Sigmoid colon (tissue), 7 donors: Measurements from ENCODE around the gene INTS4. TPM values are rescaled to one million over a fixed set of nuclear protein-coding genes. Genes with fewer than 3 reads are reported as not detected.
"Not testable (repeated sequence)": the region's sequence is repeated elsewhere in the genome, so short reads cannot be mapped to it uniquely, and the experiment has no call there.

Experiments
- DNase-seq: peaks from one replicate; pipeline ENCODE4 v3.0.0-alpha.2; 2019
- H3K27ac ChIP-seq, 4 donors: fragments of 200-600 bp; sonication (generic); one replicate each; pipeline ENCODE4 v1.5.1; 2016 to 2019; ENCODE audit warnings: mild to moderate bottlenecking in 1 of 4
- H3K27me3 ChIP-seq, 3 donors: fragments of 200-600 bp; sonication (generic); one replicate each; pipeline ENCODE4 v1.5.1; 2019; ENCODE audit warnings: mild to moderate bottlenecking in 1 of 3
- H3K36me3 ChIP-seq, 4 donors: fragments of 200-600 bp; sonication (generic); one replicate each; pipeline ENCODE4 v1.5.1; 2016 to 2019
- H3K4me1 ChIP-seq, 4 donors: fragments of 200-600 bp; sonication (generic); one replicate each; pipeline ENCODE4 v1.5.1; 2017 to 2019
- H3K4me3 ChIP-seq, 4 donors: fragments of 200-600 bp; sonication (generic); one replicate each; pipeline ENCODE4 v1.5.1; 2017 to 2019; ENCODE audit warnings: mild to moderate bottlenecking in 2 of 4, moderate library complexity in 1 of 4
- H3K9me3 ChIP-seq, 4 donors: fragments of 200-600 bp in 3 of 4; sonication (generic) in 3 of 4; one replicate each; pipeline versions ENCODE4 v1.5.1 to v1.6.1; 2013 to 2019
- EP300 ChIP-seq, 4 donors: sonication (generic); formaldehyde crosslinking; IDR thresholded peaks; one replicate each; pipeline ENCODE4 v1.6.1; 2017; ENCODE audit warnings: antibody characterized with exemption in 4 of 4
- POLR2A ChIP-seq, 2 donors: fragments of 450-650 bp; IDR thresholded peaks; one replicate each; pipeline ENCODE4 v1.6.1; 2016; ENCODE audit warnings: antibody characterized with exemption in 2 of 2, mild to moderate bottlenecking in 2 of 2, moderate library complexity in 2 of 2
- POLR2AphosphoS5 ChIP-seq, 4 donors: sonication (generic); formaldehyde crosslinking; IDR thresholded peaks; one replicate each; pipeline ENCODE4 v1.6.1; 2017; ENCODE audit warnings: antibody characterized with exemption in 4 of 4
- WGBS, 2 donors: extraction: QIAGEN DNeasy Blood & Tissue Kit; methylation state at CpG; one replicate each; pipeline ENCODE4 v1.1.7; 2013; 5-methylcytosine and 5-hydroxymethylcytosine counted together
- intact Hi-C: fragments of 100-400 bp; cut with DNase I; formaldehyde crosslinking; loops from one replicate; pipeline ENCODE4 v1.15.1; 2023
- polyA plus RNA-seq, 3 donors: library from polyadenylated mRNA; stranded (reverse); fragments of 200-250 nt; gene quantifications; one replicate each; pipeline ENCODE4 v1.2.3, GENCODE V29; 2013
- total RNA-seq, 4 donors: library from RNA; depleted of rRNA; stranded (reverse); fragments of >200 nt; gene quantifications; one replicate each; pipeline ENCODE4 v1.1.0, GENCODE V29; 2016
- TF ChIP-seq, protein P1 (sequence below), 4 experiments: fragments of 450-650 bp in 3 of 4; fragments of 200-600 bp in 1 of 4; IDR thresholded peaks; one replicate each; pipeline ENCODE4 v1.5.1; 2016 to 2019; ENCODE audit warnings: antibody characterized with exemption in 4 of 4, mild to moderate bottlenecking in 3 of 4, moderate library complexity in 2 of 4
- donor health status: healthy with polysubstance abuse.
- donor health status: Bipolar disorder and iron deficiency.
- donor health status: healthy.

Gene INTS4
- total and polyA plus RNA-seq, 7 donors: 11.1 to 32.1 (median 26.3) TPM

DNA sequence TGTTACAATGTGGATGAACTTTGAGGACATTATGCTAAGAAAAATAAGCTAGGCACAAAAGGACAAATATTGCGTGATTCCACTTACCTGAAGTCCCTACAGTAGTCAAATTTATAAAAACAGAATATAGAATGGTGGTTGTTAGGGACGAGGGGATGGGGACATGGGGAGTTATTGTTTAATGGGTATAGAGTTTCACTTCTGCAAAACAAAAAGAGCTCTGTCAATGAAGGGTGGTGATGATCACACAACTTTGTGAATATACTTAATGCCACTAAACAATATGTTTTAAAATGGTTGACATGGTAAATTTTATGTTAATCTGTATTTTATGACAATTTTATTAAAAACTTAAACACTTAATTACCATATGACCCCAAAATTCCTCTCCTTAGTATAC lies 26.1 kb downstream of the INTS4 start:
- intact Hi-C loops: no loop called here
- WGBS, 2 donors: 77 to 94% methylated on average over 2 of the region's 2 CpGs
- H3K36me3 ChIP-seq: peaks cover 0 to 21% (median 4%) of the 10 kb centered on the region in 4 donors
- H3K9me3 ChIP-seq: no peaks in the 10 kb centered on the region
- no peak for TF ChIP-seq POLR2A (IDR thresholded peaks at IDR 0.05)
- no peak for TF ChIP-seq POLR2AphosphoS5 (IDR thresholded peaks at IDR 0.05)
- no peak for TF ChIP-seq EP300 (IDR thresholded peaks at IDR 0.05)
- TF ChIP-seq, protein P1, sequence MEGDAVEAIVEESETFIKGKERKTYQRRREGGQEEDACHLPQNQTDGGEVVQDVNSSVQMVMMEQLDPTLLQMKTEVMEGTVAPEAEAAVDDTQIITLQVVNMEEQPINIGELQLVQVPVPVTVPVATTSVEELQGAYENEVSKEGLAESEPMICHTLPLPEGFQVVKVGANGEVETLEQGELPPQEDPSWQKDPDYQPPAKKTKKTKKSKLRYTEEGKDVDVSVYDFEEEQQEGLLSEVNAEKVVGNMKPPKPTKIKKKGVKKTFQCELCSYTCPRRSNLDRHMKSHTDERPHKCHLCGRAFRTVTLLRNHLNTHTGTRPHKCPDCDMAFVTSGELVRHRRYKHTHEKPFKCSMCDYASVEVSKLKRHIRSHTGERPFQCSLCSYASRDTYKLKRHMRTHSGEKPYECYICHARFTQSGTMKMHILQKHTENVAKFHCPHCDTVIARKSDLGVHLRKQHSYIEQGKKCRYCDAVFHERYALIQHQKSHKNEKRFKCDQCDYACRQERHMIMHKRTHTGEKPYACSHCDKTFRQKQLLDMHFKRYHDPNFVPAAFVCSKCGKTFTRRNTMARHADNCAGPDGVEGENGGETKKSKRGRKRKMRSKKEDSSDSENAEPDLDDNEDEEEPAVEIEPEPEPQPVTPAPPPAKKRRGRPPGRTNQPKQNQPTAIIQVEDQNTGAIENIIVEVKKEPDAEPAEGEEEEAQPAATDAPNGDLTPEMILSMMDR (IDR thresholded peaks at IDR 0.05): no peak
- DNase-seq: no peak
- H3K4me3 ChIP-seq: no peak overlapping the region
- H3K27ac ChIP-seq: no peak overlapping the region
- no peaks in the 10 kb centered on the region for H3K27me3 ChIP-seq
- H3K4me1 ChIP-seq: no peaks in the 10 kb centered on the region

DNA sequence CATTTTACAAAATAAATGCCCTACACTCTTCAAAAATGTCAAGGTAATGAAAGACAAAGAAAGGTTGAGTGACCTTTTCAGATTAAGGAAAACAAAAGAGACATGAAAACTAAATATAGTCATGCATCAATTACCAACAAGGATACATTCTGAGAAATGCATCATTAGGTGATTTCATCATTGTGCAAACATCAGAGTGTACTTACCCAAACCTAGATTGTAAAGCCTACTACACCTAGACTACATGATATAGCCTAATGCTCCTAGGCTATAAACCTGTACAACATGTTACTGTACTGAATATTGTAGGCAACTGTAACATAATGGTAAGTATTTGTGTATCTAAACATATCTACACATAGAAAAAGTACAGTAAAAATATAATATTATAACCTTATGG lies 26.7 kb downstream of the INTS4 start:
- no peaks in the 10 kb centered on the region for H3K9me3 ChIP-seq
- intact Hi-C loops: no loop called here
- no peak for DNase-seq
- H3K4me3 ChIP-seq: no peak overlapping the region
- no peak for TF ChIP-seq EP300 (IDR thresholded peaks at IDR 0.05)
- TF ChIP-seq, protein P1 (IDR thresholded peaks at IDR 0.05): no peak
- no peak for TF ChIP-seq POLR2AphosphoS5 (IDR thresholded peaks at IDR 0.05)
- TF ChIP-seq POLR2A (IDR thresholded peaks at IDR 0.05): no peak
- no peaks in the 10 kb centered on the region for H3K4me1 ChIP-seq
- H3K27me3 ChIP-seq: no peaks in the 10 kb centered on the region
- H3K36me3 ChIP-seq: peaks cover 0 to 21% (median 4%) of the 10 kb centered on the region in 4 donors
- no peak overlapping the region for H3K27ac ChIP-seq

- 96 to 97% methylated on average over 2 of the region's 2 CpGs for WGBS, 2 donors
- no peak overlapping the region for H3K27ac ChIP-seq
- intact Hi-C loops: no loop called here
- H3K9me3 ChIP-seq: no peaks in the 10 kb centered on the region
- DNase-seq: no peak
- H3K27me3 ChIP-seq: no peaks in the 10 kb centered on the region
- TF ChIP-seq POLR2A (IDR thresholded peaks at IDR 0.05) (no peak), EP300 (IDR thresholded peaks at IDR 0.05) (no peak), POLR2AphosphoS5 (IDR thresholded peaks at IDR 0.05) (no peak)
- TF ChIP-seq, protein P1 (IDR thresholded peaks at IDR 0.05): no peak
- no peaks in the 10 kb centered on the region for H3K4me1 ChIP-seq
- H3K4me3 ChIP-seq: no peak overlapping the region
- H3K36me3 ChIP-seq: peaks cover 0 to 21% (median 4%) of the 10 kb centered on the region in 4 donors
These were observed 27.3 kb downstream of the INTS4 start for GRCh38 chr11:77967121-77967520.

DNA sequence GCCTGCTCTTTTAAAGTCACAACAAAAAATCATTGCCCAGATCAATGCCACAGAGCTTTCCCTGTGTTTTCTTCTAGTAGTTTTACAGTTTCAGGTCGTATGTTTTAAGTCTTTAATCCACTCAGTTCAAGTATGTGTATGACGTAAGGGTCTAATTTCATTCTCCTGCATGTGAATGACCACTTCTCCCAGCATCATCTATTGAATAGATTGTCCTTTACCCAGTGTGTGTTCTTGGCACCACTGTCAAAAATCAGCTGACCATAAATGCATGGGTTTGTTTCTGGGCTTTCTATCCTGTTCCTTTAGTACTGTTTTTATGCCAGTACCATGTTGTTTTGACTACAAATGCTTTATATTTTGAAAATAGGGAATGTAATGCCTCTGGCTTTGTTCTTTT lies 28.1 kb downstream of the INTS4 start:
- Histone ChIP-seq H3K4me3 (no peak overlapping the region), H3K27ac (no peak overlapping the region), H3K27me3 (no peaks in the 10 kb centered on the region), H3K36me3 (peaks cover 0 to 21% (median 4%) of the 10 kb centered on the region in 4 donors), H3K4me1 (no peaks in the 10 kb centered on the region), H3K9me3 (no peaks in the 10 kb centered on the region)
- WGBS, 2 donors: 88 to 90% methylated on average over 2 of the region's 2 CpGs
- intact Hi-C loops: no loop called here
- no peak for DNase-seq
- TF ChIP-seq, protein P1 (IDR thresholded peaks at IDR 0.05): no peak
- TF ChIP-seq EP300 (IDR thresholded peaks at IDR 0.05) (no peak), POLR2A (IDR thresholded peaks at IDR 0.05) (no peak)

- Histone ChIP-seq H3K36me3 (peaks cover 0 to 51% (median 11%) of the 10 kb centered on the region in 4 donors), H3K27ac (no peak overlapping the region), H3K9me3 (no peaks in the 10 kb centered on the region), H3K4me1 (no peaks in the 10 kb centered on the region), H3K4me3 (no peak overlapping the region), H3K27me3 (no peaks in the 10 kb centered on the region)
- intact Hi-C loops: no loop called here
- no peak for DNase-seq
- no peak for TF ChIP-seq POLR2AphosphoS5 (IDR thresholded peaks at IDR 0.05)
- no peak for TF ChIP-seq POLR2A (IDR thresholded peaks at IDR 0.05)
- TF ChIP-seq EP300 (IDR thresholded peaks at IDR 0.05): no peak
- WGBS, 2 donors: 80 to 89% methylated on average over 4 of the region's 4 CpGs
These were observed 35.0 kb downstream of the INTS4 start for GRCh38 chr11:77959434-77959833.

GRCh38 chr11:77958583-77959177 lies 35.8 kb downstream of the INTS4 start:
- intact Hi-C loops, DNase-seq, H3K4me3 ChIP-seq, H3K27me3 ChIP-seq, H3K4me1 ChIP-seq, H3K27ac ChIP-seq, H3K9me3 ChIP-seq: not testable (repeated sequence)
- 86 to 88% methylated on average over 3 of the region's 3 CpGs for WGBS, 2 donors
- peaks cover 0 to 53% (median 13%) of the 10 kb centered on the region in 4 donors for H3K36me3 ChIP-seq

GRCh38 chr11:77943296-77943695 lies 51.2 kb downstream of the INTS4 start:
- peaks cover 0 to 17% (median 0%) of the 10 kb centered on the region in 4 donors for H3K36me3 ChIP-seq
- DNase-seq, H3K27me3 ChIP-seq, intact Hi-C loops, H3K4me3 ChIP-seq, H3K27ac ChIP-seq, H3K4me1 ChIP-seq, H3K9me3 ChIP-seq: not testable (repeated sequence)
- WGBS, 2 donors: 90 to 97% methylated on average over 1 of the region's 1 CpG

GRCh38 chr11:77942465-77942864 lies 52.0 kb downstream of the INTS4 start:
- not testable (repeated sequence) for H3K27me3 ChIP-seq

More at GRCh38 chr11:77942465-77942864, 52.0 kb downstream of the INTS4 start:
- H3K4me1 ChIP-seq, DNase-seq, intact Hi-C loops, H3K9me3 ChIP-seq, H3K4me3 ChIP-seq, H3K27ac ChIP-seq: not testable (repeated sequence)
- peaks cover 0 to 15% (median 0%) of the 10 kb centered on the region in 4 donors for H3K36me3 ChIP-seq
